Measurements from ENCODE around the gene TSHZ1. TPM values are rescaled to one million over a fixed set of nuclear protein-coding genes. Genes with fewer than 3 reads are reported as not detected.

TSHZ1 gene
- polyA plus RNA-seq, 2 of the 4 experiments (the other 2 are of a cell fraction) = 2.2 to 3.0 TPM

DNA sequence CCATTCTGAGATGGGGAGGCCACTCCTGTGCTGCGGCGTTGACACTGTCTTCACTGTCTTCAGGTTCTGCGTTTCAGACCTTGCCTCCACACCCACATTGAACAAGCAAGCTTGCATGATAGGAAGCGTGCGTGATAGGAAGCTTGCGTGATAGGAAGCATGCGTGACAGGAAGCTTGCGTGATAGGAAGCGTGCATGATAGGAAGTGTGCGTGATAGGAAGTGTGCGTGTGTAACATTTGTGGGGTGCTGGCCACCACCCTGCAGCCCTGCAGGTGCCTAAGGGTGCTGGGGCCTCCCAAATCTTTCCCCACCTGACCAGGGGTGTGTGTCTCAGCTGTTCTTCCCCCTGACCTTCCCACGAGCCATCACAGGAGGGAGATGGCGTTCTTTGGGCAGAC is 25.3 kb downstream of the TSHZ1 start:
- ChIA-PET POLR2A (no interaction called here), CTCF (no interaction called here)
- no peaks in the 10 kb centered on the region for H3K4me1 ChIP-seq
- no peak overlapping the region for H3K27ac ChIP-seq
- H3K4me2 ChIP-seq = no peak overlapping the region
- FAIRE-seq (no peak), DNase-seq (ENCODE audit: low read depth in 1 of 2, low spot score in 1 of 2) (no peak), ATAC-seq (no peak)
- no peak for TF ChIP-seq ZC3H11A (IDR thresholded peaks at IDR 0.05)
- TF ChIP-seq HOXA7 (CRISPR knock-in tag; IDR thresholded peaks at IDR 0.05) = no peak
- TF ChIP-seq EHMT2 (IDR thresholded peaks at IDR 0.05; ENCODE audit: low read depth) = no peak
- TF ChIP-seq HOXB5 (CRISPR knock-in tag; IDR thresholded peaks at IDR 0.05) = no peak
- TF ChIP-seq SREBF2 (IDR thresholded peaks at IDR 0.05) = no peak
- no peak for TF ChIP-seq ESRRA (IDR thresholded peaks at IDR 0.05; ENCODE audit: borderline replicate concordance, low read length)
- TF ChIP-seq JUNB (IDR thresholded peaks at IDR 0.05) = no peak
- no peak for TF ChIP-seq HDAC2 (IDR thresholded peaks at IDR 0.05)
- no peaks in the 10 kb centered on the region for H3K9me3 ChIP-seq
- 90% methylated on average over 13 of the region's 13 CpGs for WGBS (ENCODE audit: missing lambda C conversion rate)
- H3K4me3 ChIP-seq = no peak overlapping the region

DNA sequence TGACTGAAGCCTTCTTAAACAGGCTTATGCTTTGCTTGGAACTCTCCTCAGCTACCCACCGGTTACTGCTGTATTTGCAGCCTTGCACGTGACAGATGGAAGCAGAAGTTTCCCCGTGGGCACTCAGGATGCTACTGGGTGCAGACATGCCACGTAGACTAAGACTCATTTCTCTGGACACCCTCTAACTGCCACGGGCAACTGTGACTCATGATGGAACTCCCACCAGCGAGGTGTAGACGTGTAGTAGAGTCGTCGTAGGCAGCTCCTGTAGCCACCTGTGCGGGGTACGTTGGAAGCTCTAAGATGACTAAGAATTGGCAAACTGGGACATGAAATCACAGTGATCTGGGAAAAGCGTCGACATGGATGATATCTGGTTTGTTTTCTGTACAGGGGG is 27.5 kb downstream of the TSHZ1 start:
- TF ChIP-seq MAFK (IDR thresholded peaks at IDR 0.05; ENCODE audit: partially characterized antibody) (no peak), JUNB (IDR thresholded peaks at IDR 0.05) (no peak), PHF8 (IDR thresholded peaks at IDR 0.05; ENCODE audit: borderline replicate concordance, low read depth) (no peak), POLR2AphosphoS2 (conservative IDR thresholded peaks at IDR 0.05; ENCODE audit: low read length) (no peak), ZNF302 (CRISPR knock-in tag; IDR thresholded peaks at IDR 0.05) (no peak)
- ATAC-seq (no peak), DNase-seq (ENCODE audit: low read depth in 1 of 2, low spot score in 1 of 2) (no peak), FAIRE-seq (no peak)
- ChIA-PET POLR2A (no interaction called here), CTCF (no interaction called here)
- 92% methylated on average over 13 of the region's 13 CpGs for WGBS (ENCODE audit: missing lambda C conversion rate)
- H3K27ac ChIP-seq = no peak overlapping the region
- H3K9me3 ChIP-seq = no peaks in the 10 kb centered on the region
- H3K4me2 ChIP-seq = no peak overlapping the region
- no peak overlapping the region for H3K4me3 ChIP-seq
- H3K4me1 ChIP-seq = no peaks in the 10 kb centered on the region

DNA sequence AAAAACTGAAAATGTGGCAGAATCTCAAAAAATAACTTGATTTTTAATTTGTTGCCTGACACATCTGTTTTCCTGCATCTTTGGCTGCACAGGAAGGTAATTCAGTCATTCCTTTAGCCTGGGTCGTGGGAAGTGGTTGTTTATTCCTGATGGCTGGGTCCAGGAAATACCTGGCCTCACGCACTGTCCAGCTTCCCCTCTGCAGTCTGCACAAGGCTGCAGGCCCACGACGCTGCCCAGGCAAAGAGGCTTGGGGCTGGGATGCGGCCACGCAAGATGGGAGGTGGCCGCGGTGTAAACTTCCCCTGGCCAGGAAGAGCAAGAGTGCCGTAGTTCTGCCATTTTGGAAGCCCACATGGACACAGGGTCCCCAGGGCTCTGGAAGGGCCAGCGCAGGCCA is 28.2 kb downstream of the TSHZ1 start:
- FAIRE-seq = no peak
- Histone ChIP-seq H3K27ac (no peak overlapping the region), H3K9me3 (no peaks in the 10 kb centered on the region), H3K4me3 (no peak overlapping the region), H3K4me2 (no peak overlapping the region), H3K4me1 (no peaks in the 10 kb centered on the region)
- DNase-seq (ENCODE audit: low read depth in 1 of 2, low spot score in 1 of 2) = no peak
- ATAC-seq = no peak
- POLR2A ChIA-PET = no interaction called here
- no peak for TF ChIP-seq ESRRA (IDR thresholded peaks at IDR 0.05; ENCODE audit: borderline replicate concordance, low read length)
- no peak for TF ChIP-seq RFX5 (IDR thresholded peaks at IDR 0.05)
- TF ChIP-seq TP53 (CRISPR knock-in tag; IDR thresholded peaks at IDR 0.05) = no peak
- TF ChIP-seq, protein P1, sequence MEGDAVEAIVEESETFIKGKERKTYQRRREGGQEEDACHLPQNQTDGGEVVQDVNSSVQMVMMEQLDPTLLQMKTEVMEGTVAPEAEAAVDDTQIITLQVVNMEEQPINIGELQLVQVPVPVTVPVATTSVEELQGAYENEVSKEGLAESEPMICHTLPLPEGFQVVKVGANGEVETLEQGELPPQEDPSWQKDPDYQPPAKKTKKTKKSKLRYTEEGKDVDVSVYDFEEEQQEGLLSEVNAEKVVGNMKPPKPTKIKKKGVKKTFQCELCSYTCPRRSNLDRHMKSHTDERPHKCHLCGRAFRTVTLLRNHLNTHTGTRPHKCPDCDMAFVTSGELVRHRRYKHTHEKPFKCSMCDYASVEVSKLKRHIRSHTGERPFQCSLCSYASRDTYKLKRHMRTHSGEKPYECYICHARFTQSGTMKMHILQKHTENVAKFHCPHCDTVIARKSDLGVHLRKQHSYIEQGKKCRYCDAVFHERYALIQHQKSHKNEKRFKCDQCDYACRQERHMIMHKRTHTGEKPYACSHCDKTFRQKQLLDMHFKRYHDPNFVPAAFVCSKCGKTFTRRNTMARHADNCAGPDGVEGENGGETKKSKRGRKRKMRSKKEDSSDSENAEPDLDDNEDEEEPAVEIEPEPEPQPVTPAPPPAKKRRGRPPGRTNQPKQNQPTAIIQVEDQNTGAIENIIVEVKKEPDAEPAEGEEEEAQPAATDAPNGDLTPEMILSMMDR (IDR thresholded peaks at IDR 0.05) = no peak
- TF ChIP-seq CHD2 (IDR thresholded peaks at IDR 0.05; ENCODE audit: low read length, partially characterized antibody) = no peak
- TF ChIP-seq NFE2L2 (conservative IDR thresholded peaks at IDR 0.05; ENCODE audit: low read length) = no peak
- TF ChIP-seq HOXA7 (CRISPR knock-in tag; IDR thresholded peaks at IDR 0.05) = no peak
- TF ChIP-seq EP300 (IDR thresholded peaks at IDR 0.05) = no peak
- TF ChIP-seq CHD4 (IDR thresholded peaks at IDR 0.05; ENCODE audit: borderline replicate concordance) = no peak
- TF ChIP-seq POLR2AphosphoS2 (conservative IDR thresholded peaks at IDR 0.05; ENCODE audit: low read length) = no peak
- TF ChIP-seq FOXS1 (CRISPR knock-in tag; IDR thresholded peaks at IDR 0.05) = no peak
- no peak for TF ChIP-seq EHF (CRISPR knock-in tag; IDR thresholded peaks at IDR 0.05)
- TF ChIP-seq HOXB5 (CRISPR knock-in tag; IDR thresholded peaks at IDR 0.05) = no peak
- TF ChIP-seq CBX2 (IDR thresholded peaks at IDR 0.05; ENCODE audit: borderline replicate concordance, low read depth) = no peak
- TF ChIP-seq, protein P2, sequence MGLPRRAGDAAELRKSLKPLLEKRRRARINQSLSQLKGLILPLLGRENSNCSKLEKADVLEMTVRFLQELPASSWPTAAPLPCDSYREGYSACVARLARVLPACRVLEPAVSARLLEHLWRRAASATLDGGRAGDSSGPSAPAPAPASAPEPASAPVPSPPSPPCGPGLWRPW (IDR thresholded peaks at IDR 0.05) = no peak
- TF ChIP-seq RCOR1 (IDR thresholded peaks at IDR 0.05; ENCODE audit: low read depth, low read length) = no peak
- TF ChIP-seq KDM5A (IDR thresholded peaks at IDR 0.05) = no peak
- CTCF ChIA-PET = no interaction called here
- WGBS (ENCODE audit: missing lambda C conversion rate) = 84% methylated on average over 3 of the region's 10 CpGs
